DOHH2 (cell line): ENCODE data around the gene PORCN.
A peak's percentile ranks its signal among the peaks of the same experiment; 100 is the strongest.
"Not testable (repeated sequence)": the region's sequence is repeated elsewhere in the genome, so short reads cannot be mapped to it uniquely, and the experiment has no call there.

Experiments
- H3F3A ChIP-seq: fragments of 200-600 bp; sonication (generic), shearing (Covaris generic); 2 replicates; pipeline ENCODE4 v1.6.0; 2016; ENCODE audit warnings: antibody characterized with exemption, mild to moderate bottlenecking; ENCODE audit not compliant: control insufficient read depth, insufficient read depth
- H3K27ac ChIP-seq: fragments of 200-600 bp; sonication (generic); 2 replicates; pipeline ENCODE4 v1.5.1; 2014; ENCODE audit warnings: low read depth, mild to moderate bottlenecking, low read length, moderate library complexity
- H3K27me3 ChIP-seq: fragments of 200-600 bp; sonication (generic); 2 replicates; pipeline ENCODE4 v1.6.1; 2014; ENCODE audit warnings: mild to moderate bottlenecking, low read length, mixed read lengths; ENCODE audit not compliant: control insufficient read depth
- H3K36me3 ChIP-seq: fragments of 200-600 bp; sonication (generic); 2 replicates; pipeline ENCODE4 v1.6.1; 2014; ENCODE audit warnings: mild to moderate bottlenecking, low read length, moderate library complexity, mixed read lengths; ENCODE audit not compliant: control insufficient read depth
- H3K4me1 ChIP-seq: fragments of 200-600 bp; sonication (generic); 2 replicates; pipeline ENCODE4 v1.6.1; 2014; ENCODE audit warnings: mild to moderate bottlenecking, low read length, mixed read lengths; ENCODE audit not compliant: control insufficient read depth
- H3K4me2 ChIP-seq: fragments of 200-600 bp; sonication (generic); 2 replicates; pipeline ENCODE4 v1.6.0; 2014; ENCODE audit warnings: mild to moderate bottlenecking, low read length, moderate library complexity
- H3K4me3 ChIP-seq: fragments of 200-600 bp; sonication (generic); 2 replicates; pipeline ENCODE4 v1.5.1; 2014; ENCODE audit warnings: mild to moderate bottlenecking, low read length, mixed read lengths
- H3K79me2 ChIP-seq: fragments of 200-600 bp; sonication (generic); 2 replicates; pipeline ENCODE4 v1.6.1; 2014; ENCODE audit warnings: mild to moderate bottlenecking, low read length, mixed read lengths; ENCODE audit not compliant: control insufficient read depth
- H3K9me2 ChIP-seq: fragments of 200-600 bp; sonication (generic); replicated peaks from 2 replicates; pipeline ENCODE4 v1.6.1; 2014; ENCODE audit warnings: mild to moderate bottlenecking, low read length, mixed read lengths; ENCODE audit not compliant: control insufficient read depth
- H3K9me3 ChIP-seq: fragments of 200-600 bp; sonication (generic); 2 replicates; pipeline ENCODE4 v1.6.1; 2014; ENCODE audit warnings: antibody characterized with exemption, low read length, mixed read lengths; ENCODE audit not compliant: control insufficient read depth, insufficient read depth
- H4K20me1 ChIP-seq: fragments of 200-600 bp; sonication (generic); 2 replicates; pipeline ENCODE4 v1.6.0; 2014; ENCODE audit warnings: low read depth, mild to moderate bottlenecking, antibody characterized with exemption, low read length, moderate library complexity; ENCODE audit not compliant: control insufficient read depth, insufficient read depth
- CTCF ChIP-seq: fragments of 200-600 bp; sonication (generic); IDR thresholded peaks from one replicate; pipeline ENCODE4 v1.5.1; 2014; ENCODE audit warnings: antibody characterized with exemption, mild to moderate bottlenecking, low read depth, low read length; ENCODE audit not compliant: poor library complexity, severe bottlenecking
- EZH2phosphoT487 ChIP-seq: fragments of 200-600 bp; sonication (generic); IDR thresholded peaks from 2 replicates; pipeline ENCODE4 v1.6.1; 2017; ENCODE audit warnings: borderline replicate concordance, mild to moderate bottlenecking, antibody characterized with exemption, low read length, moderate library complexity, mixed read lengths

PORCN gene

GRCh38 chrX:48540480-48540879, 31.7 kb downstream of the PORCN start:
- Histone ChIP-seq H3K4me1 (peaks cover 19% of the 10 kb centered on the region), H4K20me1 (no peaks in the 10 kb centered on the region), H3K4me2 (peak overlapping the region; percentile 86), H3K4me3 (peak overlapping the region; percentile 91), H3K36me3 (peaks cover 8% of the 10 kb centered on the region), H3K27me3 (no peaks in the 10 kb centered on the region), H3K79me2 (peaks cover 16% of the 10 kb centered on the region), H3K9me3 (no peaks in the 10 kb centered on the region), H3F3A (no peaks in the 10 kb centered on the region), H3K27ac (no peak overlapping the region), H3K9me2 (no peaks in the 10 kb centered on the region)
- no peak for TF ChIP-seq EZH2phosphoT487
- TF ChIP-seq CTCF: no peak

GRCh38 chrX:48541140-48541814, 32.5 kb downstream of the PORCN start:
- H3F3A ChIP-seq: no peaks in the 10 kb centered on the region
- no peak overlapping the region; the same call in 1 of the 2 replicates for H3K4me3 ChIP-seq
- H3K9me3 ChIP-seq: no peaks in the 10 kb centered on the region
- no peaks in the 10 kb centered on the region for H3K27me3 ChIP-seq
- no peaks in the 10 kb centered on the region for H4K20me1 ChIP-seq
- no peaks in the 10 kb centered on the region for H3K9me2 ChIP-seq
- H3K36me3 ChIP-seq: peaks cover 8% of the 10 kb centered on the region
- no peak overlapping the region for H3K27ac ChIP-seq
- H3K4me1 ChIP-seq: peaks cover 19% of the 10 kb centered on the region
- peaks cover 16% of the 10 kb centered on the region for H3K79me2 ChIP-seq
- TF ChIP-seq CTCF: no peak
- TF ChIP-seq EZH2phosphoT487: no peak
- peak overlapping the region; percentile 86 for H3K4me2 ChIP-seq

- Histone ChIP-seq H4K20me1 (no peaks in the 10 kb centered on the region), H3K9me3 (no peaks in the 10 kb centered on the region), H3K4me3 (no peak overlapping the region), H3K79me2 (no peaks in the 10 kb centered on the region), H3K27me3 (no peaks in the 10 kb centered on the region), H3K36me3 (peaks cover 5% of the 10 kb centered on the region), H3K9me2 (no peaks in the 10 kb centered on the region), H3K27ac (no peak overlapping the region), H3K4me2 (no peak overlapping the region), H3F3A (no peaks in the 10 kb centered on the region), H3K4me1 (peaks cover 14% of the 10 kb centered on the region)
- TF ChIP-seq CTCF: no peak
- TF ChIP-seq EZH2phosphoT487: no peak
These were observed 40.1 kb downstream of the PORCN start for GRCh38 chrX:48548871-48549270.

GRCh38 chrX:48555731-48556325, 47.0 kb downstream of the PORCN start:
- H4K20me1 ChIP-seq, H3K79me2 ChIP-seq, H3K27ac ChIP-seq, H3K4me2 ChIP-seq, H3K27me3 ChIP-seq, H3F3A ChIP-seq, H3K4me1 ChIP-seq, H3K9me3 ChIP-seq, H3K4me3 ChIP-seq, H3K9me2 ChIP-seq: not testable (repeated sequence)
- peaks cover 11% of the 10 kb centered on the region; the same call in 1 of the 2 replicates for H3K36me3 ChIP-seq
